ENCODE results near the gene MYO16. TPM values are rescaled to one million over a fixed set of nuclear protein-coding genes. Genes with fewer than 3 reads are reported as not detected.
A peak's percentile ranks its signal among the peaks of the same experiment; 100 is the strongest.

Gene MYO16
- total and polyA plus RNA-seq, 12 donors: 0.29 to 5.9 (median 1.4) TPM

GRCh38 chr13:109163037-109163379 is 533.6 kb downstream of the MYO16 start:
- peaks cover 0 to 2% (median 0%) of the 10 kb centered on the region in 7 donors for H3K27me3 ChIP-seq
- H3K4me1 ChIP-seq: peaks cover 0 to 11% (median 0%) of the 10 kb centered on the region in 9 donors
- no peaks in the 10 kb centered on the region for H3K9me3 ChIP-seq
- no peak overlapping the region for H3K27ac ChIP-seq
- 80% methylated on average over 6 of the region's 6 CpGs for WGBS, 2 donors
- H3K36me3 ChIP-seq: no peaks in the 10 kb centered on the region
- no peak for TF ChIP-seq CTCF (IDR thresholded peaks at IDR 0.05)
- DNase-seq: no peak
- H3K4me3 ChIP-seq: no peak overlapping the region
- ATAC-seq: no peak
- intact Hi-C loops (cut with DNase I): no loop called here

- ATAC-seq (no peak), DNase-seq (no peak)
- Histone ChIP-seq H3K9me3 (no peaks in the 10 kb centered on the region), H3K36me3 (no peaks in the 10 kb centered on the region), H3K27me3 (peaks cover 0 to 2% (median 0%) of the 10 kb centered on the region in 7 donors), H3K27ac (no peak overlapping the region), H3K4me1 (peaks cover 0 to 11% (median 0%) of the 10 kb centered on the region in 9 donors), H3K4me3 (no peak overlapping the region)
- WGBS, 2 donors: 64 to 71% methylated on average over 6 of the region's 6 CpGs
- intact Hi-C loops (cut with DNase I): no loop called here
- TF ChIP-seq CTCF (IDR thresholded peaks at IDR 0.05): no peak
Measured at GRCh38 chr13:109165417-109165904, 536.0 kb downstream of the MYO16 start.

- 22 to 38% methylated on average over 2 of the region's 2 CpGs for WGBS, 2 donors
- no peaks in the 10 kb centered on the region for H3K36me3 ChIP-seq
- TF ChIP-seq CTCF (IDR thresholded peaks at IDR 0.05): no peak
- intact Hi-C loops (cut with DNase I): no loop called here
- no peak for DNase-seq
- no peak overlapping the region for H3K4me3 ChIP-seq
- peaks cover 0 to 11% (median 0%) of the 10 kb centered on the region in 9 donors for H3K4me1 ChIP-seq
- ATAC-seq: peak in 2 of 8 donors; percentile 52 to 70
- H3K9me3 ChIP-seq: no peaks in the 10 kb centered on the region
- no peaks in the 10 kb centered on the region for H3K27me3 ChIP-seq
- no peak overlapping the region for H3K27ac ChIP-seq
Measured at GRCh38 chr13:109166804-109167203, 537.4 kb downstream of the MYO16 start.

- no peak overlapping the region for H3K27ac ChIP-seq
- H3K27me3 ChIP-seq: no peaks in the 10 kb centered on the region
- 32 to 45% methylated on average over 2 of the region's 2 CpGs for WGBS, 2 donors
- ATAC-seq (peak in 2 of 8 donors; percentile 48 to 55), DNase-seq (no peak)
- no peaks in the 10 kb centered on the region for H3K9me3 ChIP-seq
- intact Hi-C loops (cut with DNase I): no loop called here
- no peaks in the 10 kb centered on the region for H3K36me3 ChIP-seq
- no peaks in the 10 kb centered on the region for H3K4me1 ChIP-seq
- no peak for TF ChIP-seq CTCF (IDR thresholded peaks at IDR 0.05)
- no peak overlapping the region for H3K4me3 ChIP-seq
Measured at GRCh38 chr13:109172136-109172535, 542.7 kb downstream of the MYO16 start.
